ENCODE data around the gene CELSR3.

CELSR3 gene

GRCh38 chr3:48686538-48687219, 24.0 kb upstream of the CELSR3 start:
- peak overlapping the region; percentile 96 for H3K4me3 ChIP-seq
- TF ChIP-seq CTCF (IDR thresholded peaks at IDR 0.05) = no peak

DNA sequence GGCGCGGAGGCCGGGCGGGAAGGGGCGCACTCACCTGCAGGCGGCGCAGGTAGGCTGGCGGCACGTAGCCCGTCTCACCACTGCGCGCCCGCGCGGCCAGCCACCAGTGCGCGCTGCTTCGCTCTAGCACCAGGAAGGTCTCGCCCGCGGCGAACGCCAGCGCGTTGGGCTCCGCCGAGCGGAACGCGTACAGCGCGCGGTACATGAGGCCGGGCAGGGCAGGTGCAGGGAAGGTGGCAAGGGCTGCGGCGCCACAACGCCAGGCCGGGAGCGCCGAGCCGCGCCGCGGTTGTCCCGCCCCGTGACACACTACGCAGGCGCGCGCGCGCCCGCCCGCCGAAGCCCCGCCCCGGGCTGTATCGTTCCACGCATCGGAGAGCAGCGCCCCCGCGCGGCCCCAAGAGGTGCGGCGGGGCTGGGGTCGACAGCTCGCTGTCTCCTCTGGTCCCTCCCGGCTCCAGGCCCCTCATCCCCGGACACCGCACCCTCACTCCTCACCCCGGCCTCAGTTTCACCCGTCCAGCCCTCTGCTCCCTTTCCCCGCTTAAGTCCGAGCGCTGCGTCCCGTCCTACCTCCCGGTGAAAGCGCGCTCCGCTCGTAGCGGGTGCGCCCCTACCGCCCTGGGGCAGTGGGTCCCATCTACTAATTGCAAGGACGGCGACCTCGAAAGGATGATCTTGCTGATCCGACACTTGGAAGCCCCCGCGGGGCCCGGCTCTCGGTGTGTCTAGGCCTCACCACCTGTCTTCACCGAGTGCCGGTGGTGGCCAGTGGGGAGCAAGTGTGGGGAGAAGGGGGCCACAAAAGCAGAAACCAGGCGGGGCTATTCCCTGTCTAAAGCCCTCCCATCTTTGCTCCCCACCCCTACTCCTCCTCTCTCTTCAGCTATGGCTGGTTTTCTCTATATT, 23.2 kb upstream of the CELSR3 start, which contains the start of gene NCKIPSD:
Gene NCKIPSD (minus strand): TSS at position 313 of the 909 bp plus-strand sequence. CDS start 108 bp downstream, at position 205.
- Histone ChIP-seq H3K4me3 (peak within 1 kb of the TSS; percentile 96), H3K27ac (peak within 1 kb of the TSS; percentile 85 to 92)
- peak; percentile 88 for TF ChIP-seq CTCF (IDR thresholded peaks at IDR 0.05)
- peak; percentile 86 for DNase-seq (ENCODE audit: low spot score)

More at GRCh38 chr3:48686538-48687219, 24.0 kb upstream of the CELSR3 start:
- H3K27ac ChIP-seq = peak overlapping the region; percentile 85 to 92
- DNase-seq (ENCODE audit: low spot score) = no peak

DNA sequence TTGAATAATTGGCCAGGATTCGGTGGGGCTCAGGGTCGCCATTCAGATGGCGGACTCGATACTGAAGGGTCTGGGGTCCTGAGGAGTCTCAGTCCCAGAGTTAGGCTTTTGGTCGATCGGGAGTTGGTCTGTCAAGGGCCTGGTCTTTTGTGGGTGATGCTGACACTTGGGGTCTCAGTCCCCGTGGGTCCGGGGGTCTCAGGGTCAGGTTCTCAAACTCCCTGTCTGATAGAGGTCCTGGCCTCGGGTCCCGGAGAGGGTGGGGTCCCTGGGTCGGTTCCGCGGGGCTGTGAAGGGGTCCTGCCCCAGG, 22.6 kb upstream of the CELSR3 start:
- Histone ChIP-seq H3K27ac (peak overlapping the region; percentile 85 to 92), H3K4me3 (peak overlapping the region; percentile 96)
- DNase-seq (ENCODE audit: low spot score) = no peak
- no peak for TF ChIP-seq CTCF (IDR thresholded peaks at IDR 0.05)

DNA sequence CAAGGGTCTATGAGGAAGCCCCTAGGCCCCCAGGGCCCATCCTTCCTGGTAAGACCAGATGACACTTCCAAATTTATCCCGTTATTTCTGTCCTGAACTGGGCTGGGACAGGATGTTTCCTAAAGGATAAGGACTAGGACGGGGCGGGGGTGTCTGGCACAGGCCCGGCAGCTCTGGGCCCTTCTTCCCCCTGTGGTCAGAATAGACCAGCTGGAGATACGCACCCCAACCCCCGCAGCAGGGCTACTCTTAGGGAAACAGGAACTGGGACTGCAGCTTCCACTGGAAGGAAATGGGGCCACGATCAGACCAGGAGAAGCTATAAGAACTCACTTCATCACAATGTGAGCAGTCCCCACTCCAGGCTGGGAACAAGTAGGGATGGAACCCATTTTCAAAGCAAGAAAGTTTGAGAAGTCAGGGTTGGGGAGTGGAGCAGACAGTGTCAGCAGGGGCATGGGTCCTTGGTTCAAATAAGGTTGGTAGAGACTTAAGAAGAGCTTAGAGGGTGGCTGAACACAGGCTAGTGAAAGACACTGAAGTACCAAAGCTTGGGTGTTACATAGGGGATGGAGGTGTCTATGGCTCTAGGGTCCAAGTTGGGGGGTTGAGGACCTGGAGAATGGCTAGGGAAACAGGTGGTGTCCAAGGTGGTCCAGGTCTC, 21.9 kb upstream of the CELSR3 start:
- Histone ChIP-seq H3K4me3 (peak overlapping the region; percentile 96), H3K27ac (peak overlapping the region; percentile 85 to 92)
- DNase-seq (ENCODE audit: low spot score) = no peak
- no peak for TF ChIP-seq CTCF (IDR thresholded peaks at IDR 0.05)

DNA sequence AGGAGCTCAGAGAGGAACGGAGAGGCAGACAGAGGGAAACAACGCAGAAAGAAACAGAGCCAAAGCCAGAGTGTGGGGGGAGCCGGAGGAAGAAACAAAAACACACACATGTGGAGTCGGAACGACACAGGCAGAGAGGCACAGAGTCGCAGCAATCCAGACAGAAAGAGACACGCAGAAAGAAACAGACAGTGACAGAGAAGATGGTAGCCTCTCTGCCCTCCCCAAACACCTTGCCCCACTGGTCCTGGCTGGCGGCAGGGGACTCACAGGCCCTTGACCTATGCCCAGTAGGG, 21.3 kb upstream of the CELSR3 start:
- no peak for TF ChIP-seq CTCF (IDR thresholded peaks at IDR 0.05)
- Histone ChIP-seq H3K27ac (peak overlapping the region; percentile 85 to 92), H3K4me3 (peak overlapping the region; percentile 96)
- no peak for DNase-seq (ENCODE audit: low spot score)

- TF ChIP-seq CTCF (IDR thresholded peaks at IDR 0.05) = no peak
- no peak for DNase-seq (ENCODE audit: low spot score)
- H3K27ac ChIP-seq = peak overlapping the region in 1 of 2 donors; percentile 92
- H3K4me3 ChIP-seq = no peak overlapping the region
Observed at GRCh38 chr3:48682786-48683185, 20.1 kb upstream of the CELSR3 start.
